ENCODE data around the gene LMF1. TPM values are rescaled to one million over a fixed set of nuclear protein-coding genes. Genes with fewer than 3 reads are reported as not detected.

Gene LMF1
- total and polyA plus RNA-seq, 2 experiments from 2014 or later: 18.8 to 41.6 TPM

- no peaks in the 10 kb centered on the region for H3K9me3 ChIP-seq (ENCODE audit: low read depth)
- DNase-seq (ENCODE audit: low read depth in 1 of 2, low spot score in 1 of 2): no peak
- H3K27ac ChIP-seq: no peak overlapping the region
- TF ChIP-seq CTCF (IDR thresholded peaks at IDR 0.05; ENCODE audit: low read depth, low read length): no peak
- H3K4me3 ChIP-seq: no peak overlapping the region
- no peaks in the 10 kb centered on the region for H3K4me1 ChIP-seq (ENCODE audit: low read depth)
- H3K27me3 ChIP-seq: peaks cover 4% of the 10 kb centered on the region
- no peaks in the 10 kb centered on the region for H3K36me3 ChIP-seq
Observed at GRCh38 chr16:1001096-1001495, 30.3 kb upstream of the LMF1 start.

- Histone ChIP-seq H3K4me3 (no peak overlapping the region), H3K36me3 (no peaks in the 10 kb centered on the region), H3K9me3 (ENCODE audit: low read depth) (no peaks in the 10 kb centered on the region), H3K27me3 (peaks cover 4% of the 10 kb centered on the region), H3K4me1 (ENCODE audit: low read depth) (no peaks in the 10 kb centered on the region), H3K27ac (no peak overlapping the region)
- no peak for TF ChIP-seq CTCF (IDR thresholded peaks at IDR 0.05; ENCODE audit: low read depth, low read length)
- DNase-seq (ENCODE audit: low read depth in 1 of 2, low spot score in 1 of 2): no peak
Observed at GRCh38 chr16:1000608-1001007, 29.8 kb upstream of the LMF1 start.

GRCh38 chr16:999677-1000076 lies 28.9 kb upstream of the LMF1 start:
- Histone ChIP-seq H3K27me3 (peaks cover 4% of the 10 kb centered on the region), H3K4me3 (no peak overlapping the region), H3K27ac (no peak overlapping the region), H3K4me1 (ENCODE audit: low read depth) (no peaks in the 10 kb centered on the region), H3K9me3 (ENCODE audit: low read depth) (no peaks in the 10 kb centered on the region), H3K36me3 (no peaks in the 10 kb centered on the region)
- no peak for TF ChIP-seq CTCF (IDR thresholded peaks at IDR 0.05; ENCODE audit: low read depth, low read length)
- no peak for DNase-seq (ENCODE audit: low read depth in 1 of 2, low spot score in 1 of 2)

GRCh38 chr16:998615-999014 lies 27.8 kb upstream of the LMF1 start:
- Histone ChIP-seq H3K4me3 (no peak overlapping the region), H3K27ac (no peak overlapping the region), H3K4me1 (ENCODE audit: low read depth) (no peaks in the 10 kb centered on the region), H3K27me3 (peaks cover 4% of the 10 kb centered on the region), H3K36me3 (no peaks in the 10 kb centered on the region), H3K9me3 (ENCODE audit: low read depth) (no peaks in the 10 kb centered on the region)
- TF ChIP-seq CTCF (IDR thresholded peaks at IDR 0.05; ENCODE audit: low read depth, low read length): no peak
- no peak for DNase-seq (ENCODE audit: low read depth in 1 of 2, low spot score in 1 of 2)

- Histone ChIP-seq H3K27ac (no peak overlapping the region), H3K9me3 (ENCODE audit: low read depth) (no peaks in the 10 kb centered on the region), H3K27me3 (peaks cover 4% of the 10 kb centered on the region), H3K4me1 (ENCODE audit: low read depth) (no peaks in the 10 kb centered on the region), H3K36me3 (no peaks in the 10 kb centered on the region), H3K4me3 (no peak overlapping the region)
- no peak for TF ChIP-seq CTCF (IDR thresholded peaks at IDR 0.05; ENCODE audit: low read depth, low read length)
- no peak for DNase-seq (ENCODE audit: low read depth in 1 of 2, low spot score in 1 of 2)
Observed at GRCh38 chr16:998211-998610, 27.4 kb upstream of the LMF1 start.
